ENCODE measurements around the gene CLUH.

CLUH gene

GRCh38 chr17:2718150-2718938 lies 6.8 kb upstream of the CLUH start:
- no peak for DNase-seq (ENCODE audit: low spot score)

GRCh38 chr17:2716649-2717048 lies 5.1 kb upstream of the CLUH start:
- no peak for DNase-seq (ENCODE audit: low spot score)

GRCh38 chr17:2713881-2714280 lies 2.3 kb upstream of the CLUH start:
- DNase-seq (ENCODE audit: low spot score), result no peak

- no peak for DNase-seq (ENCODE audit: low spot score)
Measured at GRCh38 chr17:2712300-2713043, 908 bp upstream of the CLUH start.

- no peak for DNase-seq (ENCODE audit: low spot score)
Measured at GRCh38 chr17:2710803-2711607, 559 bp downstream of the CLUH start.

- no peak for DNase-seq (ENCODE audit: low spot score)
Measured at GRCh38 chr17:2710071-2710802, 1.3 kb downstream of the CLUH start.

- no peak for DNase-seq (ENCODE audit: low spot score)
Measured at GRCh38 chr17:2709183-2709661, 2.3 kb downstream of the CLUH start.

- DNase-seq (ENCODE audit: low spot score), result no peak
Measured at GRCh38 chr17:2708585-2709182, 2.9 kb downstream of the CLUH start.

- peak; percentile 56 for DNase-seq (ENCODE audit: low spot score)
Measured at GRCh38 chr17:2707721-2708584, 3.6 kb downstream of the CLUH start.

- DNase-seq (ENCODE audit: low spot score), result no peak
Measured at GRCh38 chr17:2706911-2707510, 4.6 kb downstream of the CLUH start.

GRCh38 chr17:2705888-2706795 lies 5.4 kb downstream of the CLUH start:
- DNase-seq (ENCODE audit: low spot score), result no peak

- no peak for DNase-seq (ENCODE audit: low spot score)
Measured at GRCh38 chr17:2705263-2705662, 6.3 kb downstream of the CLUH start.

GRCh38 chr17:2704890-2705248 lies 6.7 kb downstream of the CLUH start:
- no peak for DNase-seq (ENCODE audit: low spot score)

GRCh38 chr17:2704031-2704889 lies 7.3 kb downstream of the CLUH start:
- no peak for DNase-seq (ENCODE audit: low spot score)

GRCh38 chr17:2703606-2704005 lies 8.0 kb downstream of the CLUH start:
- DNase-seq (ENCODE audit: low spot score), result no peak

GRCh38 chr17:2703181-2703580 lies 8.4 kb downstream of the CLUH start:
- no peak for DNase-seq (ENCODE audit: low spot score)

- peak; percentile 37 for DNase-seq (ENCODE audit: low spot score)
Measured at GRCh38 chr17:2701996-2702741, 9.4 kb downstream of the CLUH start.
